Measurements from ENCODE around the gene YJEFN3. TPM values are rescaled to one million over a fixed set of nuclear protein-coding genes. Genes with fewer than 3 reads are reported as not detected.

The YJEFN3 gene
- total RNA-seq, 1 experiment from 2014 or later = 4.8 TPM

GRCh38 chr19:19492026-19492610 is 36.6 kb upstream of the YJEFN3 start:
- Histone ChIP-seq H3K4me3 (no peak overlapping the region), H3K36me3 (peaks cover 62% of the 10 kb centered on the region), H3K9me3 (no peaks in the 10 kb centered on the region), H3K27me3 (peaks cover 2% of the 10 kb centered on the region; the same call in 1 of the 2 replicates)
- DNase-seq = no peak

DNA sequence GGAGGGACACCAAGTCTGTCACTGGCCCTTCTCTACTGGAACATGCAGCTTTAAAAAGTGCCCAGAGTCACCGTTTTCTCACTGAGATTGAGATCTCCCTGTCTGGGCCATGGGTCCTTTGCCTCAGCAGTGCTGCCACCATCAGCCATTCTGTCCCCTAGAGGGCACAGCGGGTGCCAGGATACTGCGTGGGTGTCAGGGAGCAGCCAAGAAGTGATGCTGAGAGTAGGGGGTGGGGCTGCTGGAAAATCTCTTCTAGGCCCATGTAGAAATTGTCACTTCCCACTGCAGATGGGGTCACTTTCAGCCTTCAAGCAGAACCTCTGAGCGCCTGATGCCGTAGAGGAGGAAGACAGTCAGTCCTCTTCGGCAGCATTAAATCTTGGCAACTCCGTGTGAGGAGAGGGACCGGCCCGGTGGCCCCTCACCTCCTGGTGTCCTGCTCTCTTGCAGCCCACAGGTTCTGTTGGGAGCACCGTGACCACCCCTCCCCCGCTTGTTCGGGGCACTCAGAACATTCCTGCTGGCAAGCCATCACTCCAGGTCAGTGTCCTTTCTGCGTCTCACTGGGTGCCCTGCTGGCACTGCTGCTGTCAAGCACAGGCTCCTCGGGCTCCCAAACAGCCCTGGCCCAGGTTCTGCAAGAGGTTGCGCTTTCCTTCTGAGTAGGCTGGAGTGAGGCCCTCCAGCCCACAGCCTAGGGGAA is 34.7 kb upstream of the YJEFN3 start:
- H3K36me3 ChIP-seq = peaks cover 77% of the 10 kb centered on the region
- peaks cover 2% of the 10 kb centered on the region; the same call in 1 of the 2 replicates for H3K27me3 ChIP-seq
- no peaks in the 10 kb centered on the region for H3K9me3 ChIP-seq
- no peak for DNase-seq
- no peak overlapping the region for H3K4me3 ChIP-seq

DNA sequence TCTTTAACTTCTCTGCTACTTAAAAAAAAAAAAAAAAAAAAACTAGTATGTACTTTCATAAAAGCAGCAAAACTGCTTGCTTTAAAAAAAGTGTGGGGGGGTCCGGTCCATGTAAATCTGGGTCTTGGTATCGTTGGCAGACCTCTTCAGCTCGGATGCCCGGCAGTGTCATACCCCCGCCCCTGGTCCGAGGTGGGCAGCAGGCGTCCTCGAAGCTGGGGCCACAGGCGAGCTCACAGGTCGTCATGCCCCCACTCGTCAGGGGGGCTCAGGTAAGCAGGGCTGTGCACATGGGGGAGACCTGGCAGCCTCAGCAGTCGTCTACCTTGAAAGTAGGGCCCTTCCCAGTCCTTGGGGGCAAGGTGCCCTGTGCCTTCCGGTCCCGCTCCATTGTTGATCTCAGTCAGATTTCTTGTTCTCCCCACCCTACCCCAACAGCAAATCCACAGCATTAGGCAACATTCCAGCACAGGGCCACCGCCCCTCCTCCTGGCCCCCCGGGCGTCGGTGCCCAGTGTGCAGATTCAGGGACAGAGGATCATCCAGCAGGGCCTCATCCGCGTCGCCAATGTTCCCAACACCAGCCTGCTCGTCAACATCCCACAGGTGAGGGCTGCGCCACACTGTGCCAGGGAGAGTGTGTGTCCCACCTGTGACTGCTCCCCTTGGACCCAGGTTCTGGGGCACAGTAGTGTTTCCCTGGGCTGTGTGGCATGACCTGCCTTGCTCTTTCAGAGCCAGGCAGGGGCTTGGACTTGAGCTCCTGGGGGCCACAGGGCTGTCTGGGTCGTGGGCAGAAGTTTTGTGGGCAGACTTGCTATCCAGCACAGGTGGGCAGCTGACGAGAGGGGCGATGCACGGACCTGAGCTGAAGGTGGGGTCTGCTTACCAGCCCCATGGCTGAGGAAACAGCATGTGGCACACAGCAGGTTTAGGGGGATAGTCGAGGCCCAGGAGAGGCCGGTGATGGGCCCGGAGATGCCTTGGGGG is 32.8 kb upstream of the YJEFN3 start:
- Histone ChIP-seq H3K9me3 (no peaks in the 10 kb centered on the region), H3K27me3 (peaks cover 2% of the 10 kb centered on the region; the same call in 1 of the 2 replicates), H3K36me3 (peaks cover 88% of the 10 kb centered on the region), H3K4me3 (no peak overlapping the region)
- DNase-seq = no peak

GRCh38 chr19:19498255-19498991 is 30.3 kb upstream of the YJEFN3 start:
- Histone ChIP-seq H3K9me3 (no peaks in the 10 kb centered on the region), H3K4me3 (no peak overlapping the region), H3K36me3 (peaks cover 97% of the 10 kb centered on the region), H3K27me3 (peaks cover 2% of the 10 kb centered on the region; the same call in 1 of the 2 replicates)
- DNase-seq = no peak

DNA sequence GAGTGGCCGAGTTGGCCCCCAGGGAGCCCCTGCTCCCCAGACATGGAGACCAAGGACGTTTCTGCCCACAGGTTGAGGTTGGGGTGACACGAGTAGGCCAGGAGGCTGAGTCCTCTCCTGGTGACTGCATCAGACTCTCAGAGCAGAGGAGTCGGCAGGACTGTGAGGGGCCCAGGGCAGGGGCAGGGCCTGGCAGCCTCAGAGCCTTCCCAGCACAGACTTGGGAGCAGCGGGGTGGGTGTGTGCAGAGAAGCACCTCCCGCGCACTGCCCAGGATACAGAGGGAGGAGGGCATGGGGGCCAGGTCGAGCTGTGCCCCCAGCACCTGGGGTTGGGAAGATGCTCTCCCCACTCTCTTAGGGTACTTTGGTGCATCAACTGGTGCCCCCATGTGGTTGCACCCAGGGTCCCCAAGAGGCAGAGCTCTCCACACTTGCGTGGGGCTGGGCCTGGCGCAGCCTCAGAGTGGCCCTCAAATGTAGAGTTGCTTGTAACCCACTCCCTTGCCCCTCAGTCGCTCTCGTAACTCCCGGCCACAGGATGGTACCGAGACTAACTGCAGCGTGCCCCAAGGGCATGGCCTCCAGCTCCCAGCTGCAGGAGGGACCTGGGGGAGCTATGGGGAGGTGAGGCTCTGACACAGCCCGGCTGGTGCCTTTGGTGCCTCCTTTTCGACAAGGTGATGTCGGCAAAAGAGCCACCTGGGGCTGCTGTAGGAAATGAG is 29.3 kb upstream of the YJEFN3 start:
- peaks cover 98% of the 10 kb centered on the region for H3K36me3 ChIP-seq
- no peaks in the 10 kb centered on the region for H3K9me3 ChIP-seq
- DNase-seq = no peak
- peaks cover 2% of the 10 kb centered on the region; the same call in 1 of the 2 replicates for H3K27me3 ChIP-seq
- no peak overlapping the region for H3K4me3 ChIP-seq

DNA sequence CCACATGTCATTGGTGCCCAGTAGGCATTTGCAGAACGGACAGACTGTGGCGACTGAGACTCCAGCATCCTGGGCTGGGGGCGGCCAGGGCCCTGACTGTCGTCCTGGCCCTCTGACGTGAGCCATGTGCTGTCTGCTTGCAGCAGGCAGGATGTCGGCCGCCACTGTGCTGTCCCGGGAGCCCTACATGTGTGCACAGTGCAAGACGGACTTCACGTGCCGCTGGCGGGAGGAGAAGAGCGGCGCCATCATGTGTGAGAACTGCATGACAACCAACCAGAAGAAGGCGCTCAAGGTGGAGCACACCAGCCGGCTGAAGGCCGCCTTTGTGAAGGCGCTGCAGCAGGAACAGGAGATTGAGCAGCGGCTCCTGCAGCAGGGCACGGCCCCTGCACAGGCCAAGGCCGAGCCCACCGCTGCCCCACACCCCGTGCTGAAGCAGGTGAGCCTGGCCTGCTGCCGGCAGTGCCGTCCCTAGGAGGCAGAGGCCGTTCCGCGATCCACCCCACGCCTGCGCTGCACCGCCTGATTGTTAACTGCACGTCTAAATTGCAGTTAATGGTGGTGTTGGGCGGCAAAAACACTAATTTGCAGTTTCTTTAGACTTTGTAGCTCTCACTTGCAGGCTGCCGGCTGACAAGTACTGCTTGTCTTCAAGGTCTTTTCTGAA is 27.6 kb upstream of the YJEFN3 start:
- Histone ChIP-seq H3K36me3 (peaks cover 96% of the 10 kb centered on the region), H3K9me3 (no peaks in the 10 kb centered on the region), H3K27me3 (peaks cover under 1% of the 10 kb centered on the region; the same call in 1 of the 2 replicates), H3K4me3 (no peak overlapping the region)
- no peak for DNase-seq

DNA sequence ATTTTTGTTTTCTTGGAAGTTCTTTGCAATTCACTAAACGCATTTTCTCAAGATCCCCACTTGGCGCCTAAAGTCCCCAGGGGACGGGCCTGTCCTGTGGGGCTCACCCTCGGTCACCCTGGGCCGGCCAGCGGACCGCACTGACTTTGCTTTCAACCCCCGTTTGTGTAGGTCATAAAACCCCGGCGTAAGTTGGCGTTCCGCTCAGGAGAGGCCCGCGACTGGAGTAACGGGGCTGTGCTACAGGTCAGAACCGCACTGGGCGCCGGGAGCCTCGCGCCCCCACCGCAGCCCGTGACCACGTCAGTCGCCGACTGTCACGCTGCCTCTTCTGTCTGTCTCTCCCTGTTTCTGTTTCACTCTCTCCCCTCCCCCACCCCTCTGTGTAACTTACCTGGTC is 26.9 kb upstream of the YJEFN3 start:
- Histone ChIP-seq H3K4me3 (no peak overlapping the region), H3K36me3 (peaks cover 96% of the 10 kb centered on the region), H3K27me3 (no peaks in the 10 kb centered on the region), H3K9me3 (no peaks in the 10 kb centered on the region)
- DNase-seq = no peak

GRCh38 chr19:19502281-19502680 is 26.4 kb upstream of the YJEFN3 start:
- DNase-seq = no peak
- Histone ChIP-seq H3K36me3 (peaks cover 95% of the 10 kb centered on the region), H3K27me3 (no peaks in the 10 kb centered on the region), H3K4me3 (no peak overlapping the region), H3K9me3 (no peaks in the 10 kb centered on the region)

- no peaks in the 10 kb centered on the region for H3K9me3 ChIP-seq
- no peaks in the 10 kb centered on the region for H3K27me3 ChIP-seq
- H3K4me3 ChIP-seq = no peak overlapping the region
- peaks cover 95% of the 10 kb centered on the region for H3K36me3 ChIP-seq
- DNase-seq = no peak
Measured at GRCh38 chr19:19502808-19503602, 25.7 kb upstream of the YJEFN3 start.

DNA sequence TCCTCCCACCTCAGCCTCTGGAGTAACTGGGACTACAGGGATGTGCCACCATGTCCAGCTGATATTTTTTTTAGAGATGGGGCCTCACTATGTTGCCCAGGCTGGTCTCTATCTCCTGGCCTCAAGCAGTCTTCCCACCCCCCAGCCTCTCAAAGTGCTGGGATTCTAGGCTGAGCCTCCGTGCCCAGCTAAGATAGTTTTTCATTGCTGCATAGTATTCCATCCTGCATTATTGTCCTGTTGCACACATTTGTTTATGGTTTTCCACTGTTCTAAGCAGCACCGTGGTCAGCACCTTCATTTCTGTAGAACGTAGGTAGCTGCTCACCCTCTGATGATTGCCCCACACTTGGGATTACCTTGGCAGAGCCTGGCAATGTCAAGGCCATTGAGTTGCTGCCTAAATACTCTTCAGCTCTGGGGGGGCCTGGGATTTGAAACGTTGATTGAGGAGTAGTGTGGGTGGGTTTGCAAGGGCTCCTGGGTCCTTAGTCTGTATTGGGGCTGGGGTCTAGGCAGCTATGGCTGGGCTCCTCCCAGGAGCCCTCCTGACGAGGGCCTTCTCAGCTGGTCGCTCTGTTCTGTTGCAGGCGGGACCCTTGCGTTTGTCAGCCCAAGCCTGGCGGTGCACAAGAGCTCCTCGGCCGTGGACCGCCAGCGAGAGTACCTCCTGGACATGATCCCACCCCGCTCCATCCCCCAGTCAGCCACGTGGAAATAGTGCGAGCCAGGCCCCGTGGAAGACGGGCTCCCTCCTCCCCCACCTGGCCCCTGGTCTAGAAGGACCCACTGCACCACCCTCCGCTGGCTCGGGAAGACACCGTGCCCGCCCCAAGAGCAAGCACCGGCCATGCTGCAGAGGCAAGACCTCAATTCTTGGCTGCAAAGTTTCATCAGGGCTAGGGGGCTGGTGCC is 23.7 kb upstream of the YJEFN3 start:
- Histone ChIP-seq H3K27me3 (no peaks in the 10 kb centered on the region), H3K9me3 (no peaks in the 10 kb centered on the region), H3K4me3 (no peak overlapping the region), H3K36me3 (peaks cover 87% of the 10 kb centered on the region)
- DNase-seq = no peak

GRCh38 chr19:19505669-19506326 is 22.9 kb upstream of the YJEFN3 start:
- Histone ChIP-seq H3K27me3 (no peaks in the 10 kb centered on the region), H3K4me3 (no peak overlapping the region), H3K36me3 (peaks cover 79% of the 10 kb centered on the region), H3K9me3 (no peaks in the 10 kb centered on the region)
- DNase-seq = no peak

GRCh38 chr19:19506592-19506991 is 22.1 kb upstream of the YJEFN3 start:
- H3K9me3 ChIP-seq = no peaks in the 10 kb centered on the region
- H3K27me3 ChIP-seq = no peaks in the 10 kb centered on the region
- H3K4me3 ChIP-seq = no peak overlapping the region
- H3K36me3 ChIP-seq = peaks cover 71% of the 10 kb centered on the region
- no peak for DNase-seq

- no peaks in the 10 kb centered on the region for H3K9me3 ChIP-seq
- DNase-seq = no peak
- no peak overlapping the region for H3K4me3 ChIP-seq
Measured at GRCh38 chr19:19507354-19507753, 21.4 kb upstream of the YJEFN3 start.

More at GRCh38 chr19:19507354-19507753, 21.4 kb upstream of the YJEFN3 start:
- H3K27me3 ChIP-seq = no peaks in the 10 kb centered on the region
- peaks cover 64% of the 10 kb centered on the region for H3K36me3 ChIP-seq

Data from MG63 (cell line).